ENCODE results near the gene HSD17B14. TPM values are rescaled to one million over a fixed set of nuclear protein-coding genes. Genes with fewer than 3 reads are reported as not detected.

Gene HSD17B14
- total and polyA plus RNA-seq, 2 of the 8 experiments (the other 6 are each of a cell fraction or from before 2014, with no cell fraction given), result 8.4 to 25.5 TPM

DNA sequence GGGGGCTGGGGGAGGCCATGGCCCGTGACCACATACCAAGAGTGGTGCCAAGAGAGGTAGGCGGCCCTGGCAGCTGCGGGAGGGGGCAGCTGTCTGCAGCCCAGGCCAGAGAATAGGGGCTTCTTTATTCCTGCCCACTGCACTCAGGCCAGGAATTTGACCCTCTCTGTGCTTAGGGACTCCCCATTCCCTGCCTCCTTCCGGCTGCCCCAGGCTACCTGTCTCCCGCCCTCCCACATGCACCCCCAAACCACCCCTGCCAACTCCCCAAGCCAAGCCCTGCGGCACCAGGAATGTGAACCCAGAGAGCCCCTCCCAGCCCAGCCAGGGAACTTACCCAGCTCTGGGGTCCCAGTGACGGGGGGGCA lies 31.4 kb upstream of the HSD17B14 start (continued):
- TF ChIP-seq SAP30 (IDR thresholded peaks at IDR 0.05; ENCODE audit: insufficient read depth, insufficient replicate concordance, low read length), result no peak
- TF ChIP-seq BRCA1 (IDR thresholded peaks at IDR 0.05; ENCODE audit: low read depth, low read length), result no peak
- TF ChIP-seq GTF2F1 (IDR thresholded peaks at IDR 0.05; ENCODE audit: borderline replicate concordance, low read depth, low read length), result no peak
- TF ChIP-seq SP4 (IDR thresholded peaks at IDR 0.05; ENCODE audit: low read length), result no peak
- TF ChIP-seq, protein P1, sequence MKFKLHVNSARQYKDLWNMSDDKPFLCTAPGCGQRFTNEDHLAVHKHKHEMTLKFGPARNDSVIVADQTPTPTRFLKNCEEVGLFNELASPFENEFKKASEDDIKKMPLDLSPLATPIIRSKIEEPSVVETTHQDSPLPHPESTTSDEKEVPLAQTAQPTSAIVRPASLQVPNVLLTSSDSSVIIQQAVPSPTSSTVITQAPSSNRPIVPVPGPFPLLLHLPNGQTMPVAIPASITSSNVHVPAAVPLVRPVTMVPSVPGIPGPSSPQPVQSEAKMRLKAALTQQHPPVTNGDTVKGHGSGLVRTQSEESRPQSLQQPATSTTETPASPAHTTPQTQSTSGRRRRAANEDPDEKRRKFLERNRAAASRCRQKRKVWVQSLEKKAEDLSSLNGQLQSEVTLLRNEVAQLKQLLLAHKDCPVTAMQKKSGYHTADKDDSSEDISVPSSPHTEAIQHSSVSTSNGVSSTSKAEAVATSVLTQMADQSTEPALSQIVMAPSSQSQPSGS (IDR thresholded peaks at IDR 0.05; ENCODE audit: low read length), result no peak

Measured in H1 (cell line).